SK-N-SH (cell line): ENCODE results near the gene RWDD4.

ENCODE experiments used
- CHD2 ChIP-seq: fragments of 150-350 bp; IDR thresholded peaks from 2 replicates; pipeline ENCODE4 v1.6.1; 2018; ENCODE audit warnings: low read length; ENCODE audit not compliant: partially characterized antibody
- SIN3A ChIP-seq: IDR thresholded peaks from 2 replicates; pipeline ENCODE4 v1.6.1; 2012; ENCODE audit warnings: low read depth, mild to moderate bottlenecking, low read length, moderate library complexity, borderline replicate concordance
- TAF1 ChIP-seq: IDR thresholded peaks from 2 replicates; pipeline ENCODE4 v1.6.1; 2012; ENCODE audit warnings: low read depth, mild to moderate bottlenecking, low read length, moderate library complexity, borderline replicate concordance
- TF ChIP-seq, protein P1 (sequence below): fragments of 200-600 bp; sonication (generic); IDR thresholded peaks from 2 replicates; pipeline ENCODE4 v1.6.1; 2017; ENCODE audit warnings: antibody characterized with exemption, mild to moderate bottlenecking, moderate library complexity
- TF ChIP-seq, protein P2 (sequence below): fragments of 150-350 bp; IDR thresholded peaks from 2 replicates; pipeline ENCODE4 v1.6.1; 2016; ENCODE audit warnings: mild to moderate bottlenecking, low read depth, low read length

DNA sequence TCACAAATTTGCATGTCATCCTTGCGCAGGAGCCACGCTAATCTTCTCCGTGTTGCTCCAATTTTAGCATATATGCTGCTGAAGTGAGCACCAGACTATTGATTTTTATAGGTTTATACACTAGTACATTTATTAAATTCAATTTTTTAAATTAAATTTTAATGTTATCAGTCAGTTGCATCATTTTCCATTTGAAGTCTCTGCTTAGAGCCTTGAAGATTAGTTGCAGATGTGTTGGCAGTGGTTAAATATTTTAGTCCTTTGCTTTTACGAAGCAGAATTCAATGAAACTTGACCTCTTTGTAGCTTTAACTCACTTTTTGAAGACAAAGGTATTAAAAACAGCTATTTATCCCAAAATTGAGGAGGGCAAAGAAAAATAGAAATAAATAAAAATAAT is 16.6 kb upstream of the RWDD4 start:
- TF ChIP-seq, protein P1, sequence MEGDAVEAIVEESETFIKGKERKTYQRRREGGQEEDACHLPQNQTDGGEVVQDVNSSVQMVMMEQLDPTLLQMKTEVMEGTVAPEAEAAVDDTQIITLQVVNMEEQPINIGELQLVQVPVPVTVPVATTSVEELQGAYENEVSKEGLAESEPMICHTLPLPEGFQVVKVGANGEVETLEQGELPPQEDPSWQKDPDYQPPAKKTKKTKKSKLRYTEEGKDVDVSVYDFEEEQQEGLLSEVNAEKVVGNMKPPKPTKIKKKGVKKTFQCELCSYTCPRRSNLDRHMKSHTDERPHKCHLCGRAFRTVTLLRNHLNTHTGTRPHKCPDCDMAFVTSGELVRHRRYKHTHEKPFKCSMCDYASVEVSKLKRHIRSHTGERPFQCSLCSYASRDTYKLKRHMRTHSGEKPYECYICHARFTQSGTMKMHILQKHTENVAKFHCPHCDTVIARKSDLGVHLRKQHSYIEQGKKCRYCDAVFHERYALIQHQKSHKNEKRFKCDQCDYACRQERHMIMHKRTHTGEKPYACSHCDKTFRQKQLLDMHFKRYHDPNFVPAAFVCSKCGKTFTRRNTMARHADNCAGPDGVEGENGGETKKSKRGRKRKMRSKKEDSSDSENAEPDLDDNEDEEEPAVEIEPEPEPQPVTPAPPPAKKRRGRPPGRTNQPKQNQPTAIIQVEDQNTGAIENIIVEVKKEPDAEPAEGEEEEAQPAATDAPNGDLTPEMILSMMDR: no peak
- TF ChIP-seq TAF1: no peak
- TF ChIP-seq, protein P2, sequence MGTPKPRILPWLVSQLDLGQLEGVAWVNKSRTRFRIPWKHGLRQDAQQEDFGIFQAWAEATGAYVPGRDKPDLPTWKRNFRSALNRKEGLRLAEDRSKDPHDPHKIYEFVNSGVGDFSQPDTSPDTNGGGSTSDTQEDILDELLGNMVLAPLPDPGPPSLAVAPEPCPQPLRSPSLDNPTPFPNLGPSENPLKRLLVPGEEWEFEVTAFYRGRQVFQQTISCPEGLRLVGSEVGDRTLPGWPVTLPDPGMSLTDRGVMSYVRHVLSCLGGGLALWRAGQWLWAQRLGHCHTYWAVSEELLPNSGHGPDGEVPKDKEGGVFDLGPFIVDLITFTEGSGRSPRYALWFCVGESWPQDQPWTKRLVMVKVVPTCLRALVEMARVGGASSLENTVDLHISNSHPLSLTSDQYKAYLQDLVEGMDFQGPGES: no peak
- no peak for TF ChIP-seq SIN3A
- peak; percentile 33 for TF ChIP-seq CHD2
